Superior temporal gyrus (tissue), 1 donor: ENCODE results near the gene ENSA.
"Not testable (repeated sequence)": the region's sequence is repeated elsewhere in the genome, so short reads cannot be mapped to it uniquely, and the experiment has no call there.

Source experiments
- DNase-seq: peaks from one replicate; pipeline ENCODE4 v3.0.0-alpha.2; 2016; ENCODE audit errors: extremely low spot score

The ENSA gene, protein sequence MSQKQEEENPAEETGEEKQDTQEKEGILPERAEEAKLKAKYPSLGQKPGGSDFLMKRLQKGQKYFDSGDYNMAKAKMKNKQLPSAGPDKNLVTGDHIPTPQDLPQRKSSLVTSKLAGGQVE

DNA sequence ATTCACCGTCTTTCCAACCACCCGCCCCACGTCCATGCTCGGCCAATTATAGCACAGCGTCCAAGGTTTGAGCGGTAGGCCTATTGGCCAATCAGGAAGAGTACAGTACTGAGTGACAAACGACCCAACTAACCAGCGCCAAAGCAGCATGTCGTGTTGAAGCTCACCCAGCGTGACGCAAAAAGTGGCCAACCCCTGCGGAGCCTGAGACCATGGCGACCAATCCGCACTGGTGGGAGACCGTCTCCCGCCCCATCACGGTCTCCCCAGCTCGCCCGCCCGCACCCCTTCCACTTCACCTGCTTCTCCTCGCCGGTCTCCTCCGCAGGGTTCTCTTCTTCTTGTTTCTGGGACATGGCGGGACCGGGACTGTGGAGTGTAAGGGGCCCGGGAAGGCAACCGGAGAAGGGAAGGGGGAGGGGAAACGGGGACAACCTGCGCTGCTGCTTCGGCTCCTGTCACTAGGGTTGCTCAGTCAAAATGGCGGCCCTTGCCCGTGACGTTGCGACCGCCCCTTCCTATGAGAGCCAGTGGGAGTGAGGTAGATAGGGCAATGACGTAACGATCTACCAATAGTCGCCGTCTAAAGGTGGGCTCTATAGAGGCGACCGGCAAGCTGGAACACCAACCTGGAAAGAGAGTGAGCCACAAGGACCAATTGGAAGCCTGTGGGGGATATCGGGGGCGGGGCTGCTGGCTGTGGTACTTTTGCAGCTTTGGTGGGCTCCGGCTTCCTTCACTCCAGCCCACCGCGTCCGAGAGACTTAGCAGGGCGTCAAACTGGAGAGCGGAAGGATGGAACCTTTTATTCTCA lies at the start of gene ENSA:
Gene ENSA (minus strand): TSS at position 498 of the 814 bp plus-strand sequence. CDS start 142 bp downstream, at position 356.
- DNase-seq = peak; percentile 100

DNA sequence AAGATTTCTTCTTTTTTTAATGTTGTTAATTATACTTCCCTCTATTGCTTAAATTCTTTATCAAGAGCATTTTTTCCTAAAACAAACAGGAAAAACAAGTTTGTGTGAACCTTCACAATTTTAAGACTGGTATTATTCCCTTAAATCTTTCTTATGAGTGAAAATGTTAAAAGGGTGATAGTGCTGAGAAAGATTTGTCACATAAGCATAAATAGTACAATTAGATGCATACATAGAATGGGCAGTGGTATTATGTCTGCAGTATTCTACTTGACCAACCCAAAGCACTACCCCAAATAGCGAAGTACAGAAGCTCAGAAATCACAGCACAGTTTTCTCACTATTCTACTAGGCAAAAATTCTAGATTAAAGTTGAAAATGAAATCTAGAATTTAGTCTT lies 49.6 kb upstream of the ENSA start:
- no peak for DNase-seq

DNA sequence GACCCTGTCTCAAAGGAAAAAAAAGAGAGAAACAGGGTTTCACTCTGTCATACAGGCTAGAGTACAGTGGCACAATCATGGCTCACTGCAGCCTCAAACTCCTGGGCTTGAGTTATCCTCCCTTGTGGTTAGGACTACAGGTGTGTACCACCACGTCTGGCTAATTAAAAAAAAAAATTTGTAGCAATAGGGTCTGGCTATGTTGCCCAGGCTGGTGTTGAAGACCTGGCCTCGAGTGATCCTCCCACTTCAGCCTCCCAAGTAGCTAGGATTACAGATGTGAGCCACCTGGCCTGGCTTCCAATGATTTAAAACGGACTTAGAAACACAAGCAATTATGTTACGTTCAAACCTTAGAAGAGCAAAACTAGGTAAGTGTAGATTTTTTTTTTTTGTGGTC lies 45.5 kb upstream of the ENSA start:
- DNase-seq = no peak

DNA sequence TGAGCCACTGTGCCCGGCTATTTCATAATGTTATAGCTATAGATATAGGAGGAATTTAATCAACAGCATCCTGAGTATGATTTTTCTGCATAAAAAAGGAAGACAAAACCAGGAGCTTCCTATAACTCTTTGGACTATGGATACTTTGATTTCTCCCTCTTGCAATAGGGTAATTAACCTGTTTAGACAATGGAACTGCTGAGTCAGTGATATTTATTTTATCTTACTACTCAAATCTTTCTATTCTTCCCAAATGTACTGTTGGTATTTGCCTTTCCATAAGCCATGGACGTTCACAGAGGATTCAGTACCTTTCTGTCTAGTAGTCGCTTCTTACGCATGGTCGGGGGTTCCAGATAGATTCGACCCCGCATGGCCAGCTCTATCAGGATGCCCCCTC lies 33.9 kb upstream of the ENSA start:
- no peak for DNase-seq

DNA sequence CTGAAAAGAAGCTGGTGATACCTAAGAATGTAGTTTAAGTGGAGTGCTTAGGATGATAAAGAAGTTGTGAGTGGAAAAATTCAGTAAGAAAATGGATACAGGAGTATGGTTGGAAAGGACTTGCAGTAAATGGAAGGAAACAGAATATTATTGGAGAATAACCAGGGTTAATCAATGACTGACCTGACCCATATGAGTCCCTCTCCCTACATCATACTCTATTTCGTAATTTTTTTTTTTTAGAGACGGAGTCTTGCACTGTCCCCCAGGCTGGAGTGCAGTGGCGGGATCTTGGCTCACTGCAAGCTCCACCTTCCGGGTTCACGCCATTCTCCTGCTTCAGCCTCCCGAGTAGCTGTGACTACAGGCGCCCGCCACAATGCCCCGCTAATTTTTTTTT lies 33.4 kb upstream of the ENSA start:
- DNase-seq = no peak

DNA sequence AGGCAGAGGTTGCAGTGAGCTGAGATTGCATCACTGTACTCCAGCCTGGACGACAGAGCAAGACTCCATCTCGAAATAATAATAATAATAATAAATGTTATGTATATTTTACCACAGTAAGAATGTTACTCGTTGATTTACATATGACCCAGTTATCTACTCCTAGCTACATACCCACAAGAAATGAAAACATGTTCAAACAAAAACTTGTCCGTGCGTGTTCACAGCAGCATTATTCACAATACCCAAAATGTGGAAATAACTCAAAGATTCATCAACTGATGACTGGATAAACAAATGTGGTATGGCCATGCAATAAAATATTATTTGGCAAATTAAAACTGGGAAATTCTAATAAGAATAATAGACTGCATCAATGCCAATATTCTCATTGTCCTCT lies 31.7 kb upstream of the ENSA start:
- DNase-seq = no peak

DNA sequence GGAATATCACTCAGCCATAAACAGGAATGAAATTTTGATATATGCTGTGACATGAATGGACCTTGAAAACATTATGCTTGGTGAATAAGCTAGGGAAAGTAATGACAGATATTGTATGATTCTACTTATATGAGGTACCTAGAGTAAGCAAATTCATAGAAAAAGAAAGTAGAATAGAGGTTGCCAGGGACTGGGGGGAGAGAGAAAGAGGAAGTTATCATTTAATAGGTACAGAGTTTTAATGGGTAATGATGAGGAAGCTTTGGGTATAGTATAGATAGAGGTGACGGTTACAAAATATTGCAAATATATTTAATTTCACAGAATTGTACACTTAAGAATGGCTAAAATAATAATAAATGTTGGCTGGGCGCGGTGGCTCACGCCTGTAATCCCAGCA lies 31.2 kb upstream of the ENSA start:
- no peak for DNase-seq

DNA sequence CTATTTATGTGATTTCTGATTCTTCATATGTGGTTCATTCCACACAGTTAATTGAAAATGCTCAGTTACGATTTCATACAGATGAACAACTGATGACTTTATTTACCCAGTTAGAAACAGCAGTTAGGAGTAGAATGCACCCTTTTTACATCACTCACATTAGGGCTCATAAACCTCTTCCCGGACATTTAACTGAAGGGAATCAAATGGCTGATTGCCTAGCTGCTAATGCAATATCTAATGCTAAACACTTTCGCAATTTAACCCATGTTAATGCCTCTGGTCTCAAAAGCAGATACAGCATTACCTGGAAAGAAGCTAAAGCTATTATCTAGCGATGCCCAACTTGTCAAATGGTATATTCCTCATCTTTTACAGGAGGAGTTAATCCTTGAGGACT lies 27.7 kb upstream of the ENSA start:
- not testable (repeated sequence) for DNase-seq

DNA sequence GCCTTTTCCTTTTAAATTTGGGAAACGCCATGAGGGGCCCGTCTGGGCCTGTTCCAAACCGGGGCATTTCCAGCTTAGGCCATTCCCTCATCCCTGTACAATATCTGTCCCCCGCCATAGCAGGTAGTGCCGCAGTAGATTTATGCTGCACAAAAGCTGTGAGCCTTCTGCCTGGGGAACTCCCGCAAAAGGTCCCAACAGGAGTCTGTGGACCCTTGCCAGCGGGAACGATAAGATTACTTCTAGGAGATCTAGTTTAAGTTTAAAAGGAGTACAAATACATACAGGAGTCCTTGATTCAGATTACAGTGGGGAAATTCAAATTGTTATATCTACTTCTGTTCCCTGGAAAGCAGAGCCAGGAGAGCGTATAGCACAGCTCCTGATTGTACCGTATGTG lies 25.2 kb upstream of the ENSA start:
- not testable (repeated sequence) for DNase-seq

DNA sequence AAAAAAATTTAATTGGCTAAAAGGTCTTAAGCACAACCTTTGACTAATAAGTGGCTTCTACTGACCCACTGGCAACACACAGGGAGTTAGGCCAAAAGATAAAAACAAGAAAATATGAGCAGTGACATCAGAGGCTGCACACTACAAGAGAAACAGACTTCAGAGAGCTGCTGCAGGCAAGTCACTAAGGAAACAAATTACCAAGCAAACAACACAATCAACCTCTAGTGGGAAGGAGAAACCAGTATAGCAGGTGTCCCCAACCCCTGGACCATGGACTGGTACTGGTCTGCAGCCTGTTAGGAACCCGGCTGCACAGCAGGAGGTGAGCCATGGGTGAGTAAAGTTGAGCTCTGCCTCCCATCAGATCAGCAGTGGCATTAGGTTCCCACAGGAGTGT lies 20.8 kb upstream of the ENSA start:
- DNase-seq = no peak

DNA sequence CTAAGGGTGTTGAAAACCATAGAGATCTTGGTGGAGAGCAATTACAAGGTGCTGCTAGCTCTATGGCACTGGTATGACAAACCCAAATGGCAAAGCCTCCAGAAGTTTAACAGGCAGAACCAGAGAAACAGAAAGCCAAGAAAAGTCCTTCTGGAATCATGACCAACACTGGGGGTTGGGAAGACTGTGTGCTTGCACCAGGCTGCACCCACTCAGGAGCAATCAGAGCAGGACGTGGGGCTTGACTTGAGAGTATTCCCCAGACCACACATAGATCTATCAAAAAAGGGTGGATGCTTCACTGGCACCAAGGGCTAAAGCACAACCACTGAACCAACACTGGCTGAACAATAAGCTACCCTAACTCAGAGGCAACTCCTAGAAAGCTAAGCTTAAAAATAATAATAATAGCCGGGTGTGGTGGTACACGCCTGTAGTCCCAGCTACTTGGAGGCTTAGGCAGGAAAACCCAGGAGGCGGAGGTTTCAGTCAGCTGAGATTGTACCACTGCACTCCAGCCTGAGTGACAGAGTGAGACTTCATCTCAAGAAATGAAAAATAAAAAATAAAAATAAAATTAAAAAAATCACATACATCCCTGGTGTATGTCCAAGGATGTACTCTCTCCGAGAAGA lies 20.1 kb upstream of the ENSA start:
- DNase-seq = no peak

DNA sequence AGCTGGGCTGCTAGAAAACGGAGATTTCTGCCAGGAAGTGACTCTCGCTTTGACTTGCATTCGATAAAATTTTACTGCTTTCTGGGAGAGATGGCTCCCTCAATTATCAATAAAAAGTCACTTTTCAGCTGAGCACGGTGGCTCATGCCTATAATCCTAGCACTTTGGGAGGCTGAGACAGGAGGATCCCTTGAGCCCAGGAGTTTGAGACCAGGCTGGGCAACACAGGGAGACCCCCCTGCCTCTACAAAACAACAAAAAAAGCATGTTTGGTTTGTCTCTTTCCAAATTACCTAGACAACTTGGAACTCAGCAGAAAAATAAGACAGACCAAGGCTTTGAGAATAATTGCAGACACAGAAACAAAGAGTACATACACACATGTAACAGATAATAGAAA lies 12.9 kb upstream of the ENSA start:
- DNase-seq = no peak

DNA sequence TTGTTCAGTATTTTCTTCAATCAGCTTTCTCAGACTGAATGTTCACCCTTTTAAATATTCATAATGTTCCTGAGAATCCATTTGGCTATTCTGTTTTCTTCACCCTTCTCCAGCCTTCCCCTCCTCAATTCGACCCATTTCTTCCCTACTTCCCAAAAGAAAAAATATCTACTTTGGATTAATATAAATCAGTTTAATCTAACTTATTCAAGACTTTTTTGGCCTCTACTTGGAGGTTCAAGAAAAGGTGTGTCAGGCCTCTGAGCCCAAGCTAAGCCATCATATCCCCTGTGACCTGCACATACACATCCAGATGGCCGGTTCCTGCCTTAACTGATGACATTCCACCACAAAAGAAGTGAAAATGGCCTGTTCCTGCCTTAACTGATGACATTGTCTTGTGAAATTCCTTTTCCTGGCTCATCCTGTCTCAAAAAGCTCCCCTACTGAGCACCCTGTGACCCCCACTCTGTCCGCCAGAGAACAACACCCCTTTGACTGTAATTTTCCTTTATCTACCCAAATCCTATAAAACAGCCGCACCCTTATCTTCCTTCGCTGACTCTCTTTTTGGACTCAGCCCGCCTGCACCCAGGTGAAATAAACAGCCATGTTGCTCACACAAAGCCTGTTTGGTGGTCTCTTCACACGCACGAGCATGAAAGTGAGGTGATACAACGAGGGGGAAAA lies 11.9 kb upstream of the ENSA start:
- not testable (repeated sequence) for DNase-seq

DNA sequence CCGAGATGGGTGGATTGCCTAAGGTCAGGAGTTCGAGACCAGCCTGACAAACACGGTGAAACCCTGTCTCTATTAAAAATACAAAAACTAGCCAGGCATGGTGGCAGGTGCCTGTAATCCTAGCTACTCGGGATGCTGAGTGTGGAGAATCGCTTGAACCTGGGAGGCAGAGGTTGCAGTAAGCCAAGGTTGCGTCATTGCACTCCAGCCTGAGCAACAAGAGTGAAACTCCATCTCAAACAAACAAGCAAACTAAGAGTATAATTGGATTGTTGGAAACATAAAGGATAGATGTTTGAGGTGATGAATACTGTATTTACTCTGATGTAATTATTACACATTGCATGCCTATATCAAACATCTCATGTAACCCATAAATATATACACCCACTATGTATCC lies 9.0 kb upstream of the ENSA start:
- not testable (repeated sequence) for DNase-seq

DNA sequence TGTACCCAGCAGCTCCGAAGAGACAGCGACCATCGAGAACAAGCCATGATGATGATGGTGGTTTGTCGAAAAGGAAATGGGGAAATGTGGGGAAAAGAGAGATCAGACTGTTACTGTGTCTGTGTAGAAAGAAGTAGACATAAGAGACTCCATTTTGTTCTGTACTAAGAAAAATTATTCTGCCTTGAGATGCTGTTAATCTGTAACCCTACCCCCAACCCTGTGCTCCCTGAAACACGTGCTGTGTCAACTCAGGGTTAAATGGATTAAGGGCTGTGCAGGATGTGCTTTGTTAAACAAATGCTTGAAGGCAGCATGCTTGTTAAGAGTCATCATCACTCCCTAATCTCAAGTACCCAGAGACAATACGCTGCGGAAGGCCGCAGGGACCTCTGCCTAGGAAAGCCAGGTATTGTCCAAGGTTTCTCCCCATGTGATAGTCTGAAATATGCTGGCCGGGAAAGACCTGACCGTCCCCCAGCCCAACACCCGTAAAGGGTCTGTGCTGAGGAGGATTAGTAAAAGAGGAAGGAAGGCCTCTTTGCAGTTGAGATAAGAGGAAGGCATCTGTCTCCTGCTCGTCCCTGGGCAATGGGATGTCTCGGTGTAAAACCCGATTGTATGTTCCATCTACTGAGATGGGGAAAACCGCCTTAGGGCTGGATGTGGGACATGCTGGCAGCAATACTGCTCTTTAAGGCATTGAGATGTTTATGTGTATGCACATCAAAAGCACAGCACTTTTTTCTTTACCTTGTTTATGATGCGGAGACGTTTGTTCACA lies 5.6 kb upstream of the ENSA start:
- not testable (repeated sequence) for DNase-seq

DNA sequence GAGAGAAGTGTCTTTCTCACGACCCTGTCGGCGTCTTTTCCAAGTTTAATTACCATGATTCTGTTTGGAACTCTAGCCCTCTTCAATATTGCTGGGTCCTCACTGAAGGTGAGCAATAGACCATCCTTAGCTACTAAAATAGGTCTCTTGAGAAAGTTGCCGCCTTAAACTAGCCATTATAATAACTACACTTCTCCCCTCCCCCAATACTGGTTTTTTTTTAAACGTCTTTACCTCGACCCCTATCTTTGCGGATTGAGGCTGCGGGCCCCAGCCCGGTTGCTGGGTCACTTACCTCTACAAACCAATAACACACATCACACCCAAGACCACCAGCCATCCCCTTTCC lies 672 bp downstream of the ENSA start:
- DNase-seq = no peak

DNA sequence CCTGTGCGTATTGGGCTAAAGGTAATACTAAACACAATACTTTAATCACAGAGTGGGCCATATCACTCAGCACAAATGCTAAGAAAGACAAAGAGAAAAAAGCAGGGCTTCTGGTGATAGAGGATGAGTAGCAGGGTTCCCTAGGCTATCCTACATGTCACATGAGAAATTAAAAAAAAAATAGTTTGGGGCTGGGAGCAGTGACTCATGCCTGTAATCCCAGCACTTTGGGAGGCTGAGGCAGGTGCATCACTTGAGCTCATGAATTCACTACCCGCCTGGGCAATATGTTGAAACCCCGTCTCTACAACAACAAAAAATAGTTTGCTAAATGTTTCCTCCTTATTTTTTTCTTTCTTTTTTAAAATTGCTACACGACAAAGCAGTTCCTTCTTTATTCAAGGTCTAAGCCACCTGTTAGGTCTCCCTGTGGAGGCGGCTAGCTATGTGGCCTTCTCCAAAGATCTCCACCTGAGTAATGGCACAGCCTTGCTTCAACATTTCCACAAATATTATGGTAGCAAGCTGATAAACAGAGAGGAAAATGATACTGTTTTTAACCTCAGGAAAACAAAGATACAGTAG lies 1.5 kb downstream of the ENSA start:
- no peak for DNase-seq

DNA sequence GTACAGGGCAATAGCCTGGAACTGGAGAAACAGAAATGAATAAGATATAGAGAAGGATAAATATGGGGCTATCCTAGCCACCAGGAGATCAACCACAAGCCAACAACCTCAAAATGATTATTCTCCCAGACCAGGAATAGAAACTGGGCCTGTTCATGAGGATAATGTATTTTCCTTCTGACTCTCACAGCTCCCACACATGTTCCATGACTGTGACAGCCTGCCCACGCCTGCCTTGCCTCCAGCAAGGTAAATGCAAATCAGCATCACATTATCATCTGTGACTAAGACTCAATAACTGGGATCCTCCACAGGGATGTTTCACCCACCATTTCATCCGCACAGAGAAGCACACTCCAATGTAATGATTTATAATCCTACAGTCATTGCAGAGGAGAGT lies 3.3 kb downstream of the ENSA start:
- peak; percentile 69 for DNase-seq

DNA sequence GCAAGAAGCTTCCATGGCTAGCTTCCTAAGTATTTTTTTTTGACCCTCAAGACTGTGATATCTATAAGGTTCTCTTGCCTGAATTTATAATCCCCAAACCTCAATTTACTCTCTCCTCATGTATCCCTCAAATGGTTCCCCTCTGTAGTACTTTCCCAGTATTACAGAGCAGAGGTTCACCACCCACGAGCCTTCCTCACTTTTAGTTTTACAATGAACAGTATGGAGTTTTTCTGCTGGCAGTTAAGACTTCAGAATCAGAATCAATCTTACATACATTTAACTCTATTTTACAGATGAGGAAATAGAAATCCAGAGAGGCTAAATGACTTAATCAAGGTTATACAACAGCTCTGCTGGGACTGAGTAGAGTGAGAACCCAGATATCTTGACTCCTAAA lies 4.9 kb downstream of the ENSA start:
- not testable (repeated sequence) for DNase-seq

DNA sequence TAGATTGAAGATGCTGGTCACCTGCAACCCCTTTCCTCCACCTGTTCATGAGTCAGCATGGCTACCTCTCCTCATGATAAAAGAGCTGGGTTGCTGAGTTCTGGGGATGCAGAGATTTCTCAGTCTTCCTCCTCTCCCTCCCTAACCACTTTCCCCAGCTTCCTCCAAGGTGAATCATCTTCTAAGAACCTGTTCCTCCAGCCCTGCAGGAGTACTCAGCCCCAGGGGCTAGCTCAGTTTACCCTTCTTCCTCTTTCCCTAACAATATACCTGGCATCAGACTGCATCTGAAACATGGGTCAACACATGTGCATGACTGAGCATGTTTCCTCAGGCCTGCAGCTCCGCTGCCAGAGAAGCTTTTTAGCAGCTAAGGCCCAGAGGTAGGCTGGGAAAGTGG lies 5.3 kb downstream of the ENSA start:
- DNase-seq = not testable (repeated sequence)

DNA sequence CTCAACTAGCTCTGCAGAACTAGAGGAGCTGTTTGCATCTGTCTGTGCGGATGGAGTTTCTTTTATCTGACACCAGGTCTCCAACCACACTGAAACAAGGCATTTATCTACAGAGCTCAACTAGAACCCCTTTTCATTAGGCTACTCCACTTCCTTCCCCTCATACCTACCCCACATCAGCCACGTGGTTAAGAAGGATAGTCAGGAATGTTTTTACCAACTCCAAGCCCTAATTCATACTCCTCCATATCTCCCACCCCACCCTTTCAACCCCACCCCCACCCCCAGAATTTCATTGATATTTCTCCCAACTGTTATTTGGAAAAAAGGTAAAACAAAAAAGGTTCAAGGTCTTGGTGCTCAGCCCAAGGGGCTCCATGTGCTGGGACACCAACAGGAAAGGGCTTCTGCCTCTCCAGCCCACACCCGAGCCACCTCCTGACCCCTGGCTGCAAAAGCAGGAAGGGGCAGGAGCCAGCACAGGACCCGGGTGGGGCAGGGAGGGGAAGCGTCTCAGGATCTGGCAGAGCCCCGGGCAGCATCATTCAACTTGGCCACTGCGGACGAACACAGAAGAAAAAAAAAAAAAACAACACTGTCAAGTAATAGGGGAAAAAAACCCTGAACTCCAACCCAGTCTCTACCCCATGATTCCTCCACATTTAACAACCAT lies 7.0 kb downstream of the ENSA start:
- no peak for DNase-seq
